Right lobe of liver (tissue), 6 donors: ENCODE results near the gene RNF26. TPM values are rescaled to one million over a fixed set of nuclear protein-coding genes. Genes with fewer than 3 reads are reported as not detected.

Experiments
- ATAC-seq, 4 donors: fragments of 200-7000 bp; cut with Tn5 transposase; one replicate each; pipeline ENCODE4 v1.9.1; 2020; ENCODE audit warnings: mild to moderate bottlenecking in 4 of 4, moderate library complexity in 4 of 4
- DNase-seq, 3 donors: peaks; one replicate each; pipeline ENCODE4 v3.0.0-alpha.2; 2020
- H3K27ac ChIP-seq, 3 donors: fragments of 200-600 bp; one replicate each; pipeline ENCODE4 v1.8.0; 2022
- H3K27me3 ChIP-seq, 2 donors: fragments of 200-600 bp; one replicate each; pipeline ENCODE4 v1.8.0; 2022
- H3K36me3 ChIP-seq, 4 donors: fragments of 200-600 bp; sonication (generic) in 1 of 4; one replicate each; pipeline versions ENCODE4 v1.5.1 to v1.8.0; 2017 to 2022; ENCODE audit warnings: control low read depth in 1 of 4
- H3K4me1 ChIP-seq, 4 donors: fragments of 200-600 bp; sonication (generic) in 1 of 4; one replicate each; pipeline versions ENCODE4 v1.5.1 to v1.8.0; 2017 to 2022; ENCODE audit warnings: control low read depth in 1 of 4
- H3K4me3 ChIP-seq, 3 donors: fragments of 200-600 bp; one replicate each; pipeline ENCODE4 v1.8.0; 2022
- H3K9me3 ChIP-seq, 4 donors: fragments of 200-600 bp; sonication (generic) in 1 of 4; one replicate each; pipeline versions ENCODE4 v1.5.1 to v1.8.0; 2017 to 2022; ENCODE audit warnings: control low read depth in 1 of 4
- POLR2A ChIP-seq: fragments of 450-650 bp; IDR thresholded peaks from one replicate; pipeline ENCODE4 v1.6.1; 2017; ENCODE audit warnings: antibody characterized with exemption, mild to moderate bottlenecking
- WGBS: methylation state at CpG from one replicate; pipeline ENCODE4 v1.1.6; 2018; ENCODE audit warnings: low coverage, low lambda C conversion rate; ENCODE audit not compliant: insufficient coverage; ENCODE audit errors: missing lambda C conversion rate; 5-methylcytosine and 5-hydroxymethylcytosine counted together
- intact Hi-C, 2 donors: fragments of 100-400 bp; cut with DNase I; formaldehyde crosslinking; loops; one replicate each; pipeline versions ENCODE4 v1.11.2 to v1.14.1; 2022
- total RNA-seq, 6 experiments: library from RNA; depleted of rRNA in 2 of 6; stranded (reverse); fragments of >200 nt in 2 of 6; fragmentation: NEBNext Ultra II Directional in 3 of 6; extraction: Animal tissue kit (Norgen Biotek cat#: 25700) in 3 of 6; gene quantifications; one replicate each; pipeline versions ENCODE4 v1.1.0 to v1.2.4, GENCODE V29; 2016 to 2023
- TF ChIP-seq, protein P1 (sequence below), 4 donors: fragments of 200-600 bp in 3 of 4; fragments of 450-650 bp in 1 of 4; IDR thresholded peaks; one replicate each; pipeline versions ENCODE4 v1.5.1 to v1.8.0; 2016 to 2022; ENCODE audit warnings: antibody characterized with exemption in 4 of 4, mild to moderate bottlenecking in 2 of 4
- donor health status: DM: no; HTN: yes; CAD: no.
- donor health status: DM: no; HTN: no; CAD: no.
- donor health status: DM: no; HTN: no; CAD: no.
- donor health status: DM: no; HTN: yes; CAD: no.
- donor health status: DM: no; HTN: yes; CAD: no.

The RNF26 gene
- total RNA-seq, 6 experiments from 2014 or later: 12.9 to 18.1 (median 15.1) TPM

DNA sequence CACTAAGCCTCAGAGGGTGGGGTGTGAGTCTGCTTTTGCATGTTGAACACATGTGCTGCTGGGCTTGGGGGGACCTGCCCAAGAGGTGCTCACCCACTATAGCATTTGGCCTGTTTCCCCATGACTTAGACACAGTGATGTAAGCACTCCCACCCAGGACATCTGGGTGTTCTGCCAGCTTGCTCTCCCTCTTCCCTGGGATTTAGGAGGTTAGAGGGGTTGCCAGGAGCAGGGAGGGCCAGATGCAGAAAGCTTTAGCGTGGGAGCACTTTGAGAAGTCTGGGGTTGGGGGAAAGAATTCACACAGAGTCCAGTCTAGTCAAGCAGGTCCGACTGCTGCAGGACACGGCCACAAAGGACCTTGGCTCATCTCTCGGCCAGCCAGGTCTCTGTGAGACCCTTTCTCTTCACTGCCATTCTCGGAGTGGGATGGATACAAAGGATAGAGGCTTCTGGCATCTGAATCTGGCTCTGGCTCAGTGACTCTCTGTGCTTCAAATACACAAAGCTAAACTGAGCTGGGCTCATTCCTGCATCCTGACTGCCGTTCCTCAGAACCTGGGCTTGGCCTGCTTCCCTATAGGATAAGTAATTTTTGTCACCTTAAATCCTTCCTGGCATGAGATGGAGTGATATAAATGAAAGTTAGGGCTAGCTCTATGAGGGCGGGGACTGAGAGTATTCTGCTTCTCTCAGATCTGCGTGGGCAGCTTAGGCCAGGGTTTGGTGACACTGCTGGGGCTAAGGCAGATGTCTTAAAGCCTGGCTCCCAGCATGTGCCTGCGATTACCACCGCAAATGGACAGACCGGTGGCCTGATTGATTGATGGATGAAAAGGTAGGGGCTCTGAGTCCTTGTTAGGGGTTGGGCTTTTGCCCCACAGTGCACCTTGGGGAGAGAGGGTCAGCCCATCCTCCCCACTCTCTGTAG, 32.6 kb downstream of the RNF26 start:
- H3K27ac ChIP-seq: peak overlapping the region in 1 of 3 donors; percentile 98
- 93% methylated on average over 3 of the region's 11 CpGs for WGBS
- H3K36me3 ChIP-seq: no peaks in the 10 kb centered on the region
- TF ChIP-seq, protein P1, sequence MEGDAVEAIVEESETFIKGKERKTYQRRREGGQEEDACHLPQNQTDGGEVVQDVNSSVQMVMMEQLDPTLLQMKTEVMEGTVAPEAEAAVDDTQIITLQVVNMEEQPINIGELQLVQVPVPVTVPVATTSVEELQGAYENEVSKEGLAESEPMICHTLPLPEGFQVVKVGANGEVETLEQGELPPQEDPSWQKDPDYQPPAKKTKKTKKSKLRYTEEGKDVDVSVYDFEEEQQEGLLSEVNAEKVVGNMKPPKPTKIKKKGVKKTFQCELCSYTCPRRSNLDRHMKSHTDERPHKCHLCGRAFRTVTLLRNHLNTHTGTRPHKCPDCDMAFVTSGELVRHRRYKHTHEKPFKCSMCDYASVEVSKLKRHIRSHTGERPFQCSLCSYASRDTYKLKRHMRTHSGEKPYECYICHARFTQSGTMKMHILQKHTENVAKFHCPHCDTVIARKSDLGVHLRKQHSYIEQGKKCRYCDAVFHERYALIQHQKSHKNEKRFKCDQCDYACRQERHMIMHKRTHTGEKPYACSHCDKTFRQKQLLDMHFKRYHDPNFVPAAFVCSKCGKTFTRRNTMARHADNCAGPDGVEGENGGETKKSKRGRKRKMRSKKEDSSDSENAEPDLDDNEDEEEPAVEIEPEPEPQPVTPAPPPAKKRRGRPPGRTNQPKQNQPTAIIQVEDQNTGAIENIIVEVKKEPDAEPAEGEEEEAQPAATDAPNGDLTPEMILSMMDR (IDR thresholded peaks at IDR 0.05): no peak
- no peak for TF ChIP-seq POLR2A
- ATAC-seq: no peak
- peak in 2 of 3 donors; percentile 14 to 31 for DNase-seq
- no peak overlapping the region for H3K4me3 ChIP-seq
- intact Hi-C loops: loop anchor here in 1 of 2 donors (10.0 kb wide), 1 partner anchor 108 kb away; no protein-coding TSS in a partner anchor
- H3K4me1 ChIP-seq: peaks cover 0 to 70% (median 26%) of the 10 kb centered on the region in 4 donors
- no peaks in the 10 kb centered on the region for H3K27me3 ChIP-seq
- no peaks in the 10 kb centered on the region for H3K9me3 ChIP-seq

DNA sequence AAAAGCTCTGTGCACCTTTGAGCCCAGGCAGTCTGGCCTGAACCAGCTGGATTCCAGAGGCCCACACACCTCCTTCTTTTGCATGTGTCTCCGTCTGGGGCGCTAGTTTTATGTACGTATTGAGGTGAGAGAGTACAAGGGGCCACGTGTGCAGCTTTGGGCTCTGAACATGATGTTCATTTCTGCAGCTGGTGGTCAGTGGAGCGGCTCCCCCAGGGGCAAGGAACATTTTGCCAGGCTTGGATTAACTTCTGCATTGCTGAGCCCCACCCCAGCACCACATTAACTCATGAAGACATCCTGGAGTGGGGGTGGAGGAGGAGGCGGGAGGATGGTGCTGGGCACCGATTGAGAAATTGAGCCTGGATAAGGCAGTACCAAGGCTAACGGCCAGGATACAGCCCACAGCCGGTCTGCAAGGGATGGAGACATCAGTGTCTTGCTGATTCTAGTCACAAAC, 33.4 kb downstream of the RNF26 start:
- peak in 2 of 3 donors; percentile 55 to 64 for DNase-seq
- H3K4me3 ChIP-seq: peak overlapping the region in 1 of 3 donors; percentile 59
- TF ChIP-seq POLR2A: no peak
- TF ChIP-seq, protein P1 (IDR thresholded peaks at IDR 0.05): no peak
- intact Hi-C loops: loop anchor here in 1 of 2 donors (10.0 kb wide), 1 partner anchor 107 kb away; no protein-coding TSS in a partner anchor
- no peaks in the 10 kb centered on the region for H3K27me3 ChIP-seq
- peaks cover 0 to 75% (median 23%) of the 10 kb centered on the region in 4 donors for H3K4me1 ChIP-seq
- ATAC-seq: peak in 1 of 4 donors; percentile 4
- 80% methylated on average over 1 of the region's 9 CpGs for WGBS
- H3K27ac ChIP-seq: peak overlapping the region; percentile 57 to 96 (median 94)
- no peaks in the 10 kb centered on the region for H3K36me3 ChIP-seq
- no peaks in the 10 kb centered on the region for H3K9me3 ChIP-seq

DNA sequence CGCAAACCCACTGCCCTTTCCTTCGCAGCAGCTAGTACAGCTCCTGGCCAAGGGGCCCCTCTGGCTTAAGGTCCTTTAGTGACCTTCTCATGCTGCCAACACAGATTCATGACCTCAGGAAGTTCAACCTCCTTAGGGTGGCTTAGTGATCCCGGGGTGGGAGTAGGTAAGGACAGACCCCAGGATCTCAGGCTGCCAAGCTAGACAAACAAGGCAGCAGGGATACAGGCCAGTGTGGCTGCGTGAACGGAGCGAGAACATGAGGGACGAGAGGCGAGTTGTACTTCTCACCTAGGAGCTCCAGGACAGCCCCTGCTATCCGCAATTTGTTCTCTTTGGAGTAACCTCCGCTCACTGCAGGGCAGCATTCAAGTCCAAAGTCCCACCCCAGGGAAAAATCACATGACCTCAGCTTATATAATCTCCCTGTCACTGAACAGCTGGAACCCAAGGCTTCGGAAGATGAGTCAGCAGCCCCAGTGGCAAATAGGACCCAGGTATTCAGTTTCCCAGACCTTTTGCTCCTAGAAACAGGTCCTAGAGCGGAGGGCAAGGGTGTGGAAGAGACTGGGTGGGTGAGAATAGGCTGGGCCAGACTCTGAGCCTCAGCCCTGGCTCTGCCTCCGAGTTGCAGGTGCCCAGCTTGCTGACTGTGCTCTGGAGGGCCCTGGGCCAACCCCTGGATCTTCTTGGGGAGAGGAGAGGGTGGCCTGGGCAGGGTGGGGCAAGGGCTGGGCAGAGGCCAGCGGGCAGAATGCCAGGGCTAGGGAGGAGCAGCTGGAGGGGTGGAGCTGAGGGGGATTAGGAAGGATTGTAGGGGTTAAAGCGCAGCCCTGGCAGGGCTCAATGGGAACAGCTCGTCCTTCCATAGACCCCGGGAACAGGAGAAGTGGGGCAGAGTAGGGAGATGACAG, 34.1 kb downstream of the RNF26 start:
- Histone ChIP-seq H3K36me3 (no peaks in the 10 kb centered on the region), H3K27me3 (no peaks in the 10 kb centered on the region), H3K27ac (peak overlapping the region; percentile 57 to 96 (median 94)), H3K4me1 (peaks cover 0 to 79% (median 22%) of the 10 kb centered on the region in 4 donors), H3K9me3 (no peaks in the 10 kb centered on the region), H3K4me3 (peak overlapping the region; percentile 22 to 59 (median 57))
- peak; percentile 75 to 95 (median 92) for DNase-seq
- no peak for TF ChIP-seq POLR2A
- TF ChIP-seq, protein P1 (IDR thresholded peaks at IDR 0.05): no peak
- 17% methylated on average over 9 of the region's 17 CpGs for WGBS
- intact Hi-C loops: loop anchor here in 1 of 2 donors (10.0 kb wide), 1 partner anchor 106 kb away; no protein-coding TSS in a partner anchor
- ATAC-seq: peak; percentile 41 to 69 (median 51)
